ENCODE data around the gene PLEK2. TPM values are rescaled to one million over a fixed set of nuclear protein-coding genes. Genes with fewer than 3 reads are reported as not detected.

The PLEK2 gene
- polyA plus RNA-seq, 1 donor, result 39.6 TPM

DNA sequence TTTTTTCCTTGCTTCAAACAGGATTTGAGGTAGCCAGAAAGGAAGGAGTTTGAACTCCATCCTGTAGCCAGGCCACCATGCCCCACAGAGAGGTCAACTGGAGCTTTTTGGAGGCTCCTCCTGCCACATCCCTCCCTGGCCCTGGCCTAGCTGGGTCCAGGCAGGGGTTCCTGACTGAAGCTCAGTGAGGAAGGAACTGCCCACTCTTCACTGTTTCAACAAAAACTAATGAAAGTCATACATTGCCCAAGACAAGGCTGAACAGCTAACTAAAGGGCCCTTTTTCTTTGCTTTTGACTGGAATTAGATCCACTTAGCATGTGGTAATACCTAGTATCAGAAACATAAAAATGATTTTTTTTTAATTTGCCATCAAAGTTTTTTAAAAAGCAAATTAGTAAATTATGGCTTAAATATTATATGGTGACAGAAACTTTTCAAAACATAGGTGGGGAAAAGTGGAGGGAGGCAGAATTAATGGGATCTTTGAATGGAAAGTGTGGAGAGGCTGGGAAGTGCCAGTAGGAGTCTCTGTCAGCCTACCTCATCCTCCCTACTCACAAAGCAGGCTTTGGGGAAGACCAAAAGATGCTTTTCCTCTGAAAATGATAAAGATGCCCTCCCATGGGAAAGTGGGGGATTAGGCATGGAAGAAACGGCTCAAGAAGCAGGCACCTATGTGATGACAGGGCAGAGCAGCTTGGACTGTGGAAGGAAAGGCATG lies 22.0 kb downstream of the PLEK2 start:
- Histone ChIP-seq H3K4me3 (ENCODE audit: low read length) (no peak overlapping the region), H3K36me3 (ENCODE audit: control insufficient read depth, insufficient read depth, low read length) (peaks cover 69% of the 10 kb centered on the region), H3K9me3 (ENCODE audit: control insufficient read depth, low read depth, low read length) (no peaks in the 10 kb centered on the region), H3K27me3 (ENCODE audit: control insufficient read depth, insufficient read depth, low read length) (no peaks in the 10 kb centered on the region), H3K27ac (ENCODE audit: low read length) (no peak overlapping the region), H3K4me1 (ENCODE audit: control insufficient read depth, insufficient read depth, low read length) (no peaks in the 10 kb centered on the region)
- DNase-seq, result no peak
- WGBS (ENCODE audit: insufficient coverage, low lambda C conversion rate), result no CpG with 5 or more reads among the region's 1 CpG

DNA sequence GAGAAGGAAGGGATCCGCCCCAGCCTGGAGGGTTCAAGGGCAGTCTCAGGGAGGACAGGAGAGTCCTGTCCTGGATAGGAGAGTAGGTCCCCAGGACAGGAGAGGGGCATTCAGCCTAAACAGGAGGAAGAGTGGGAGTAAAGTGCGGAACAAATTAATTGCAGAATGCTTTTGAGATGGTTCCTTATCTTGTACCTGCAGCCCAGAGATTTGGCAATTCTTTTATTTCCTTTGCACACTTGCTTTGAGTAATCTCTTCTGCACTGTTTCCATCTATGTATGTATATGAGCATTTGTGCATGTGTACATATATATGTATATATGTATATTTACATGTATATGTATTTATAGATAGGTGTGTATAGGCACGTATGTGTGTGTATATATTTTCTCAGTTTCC lies 22.7 kb downstream of the PLEK2 start:
- 100% methylated on average over 1 of the region's 3 CpGs for WGBS (ENCODE audit: insufficient coverage, low lambda C conversion rate)
- Histone ChIP-seq H3K4me3 (ENCODE audit: low read length) (no peak overlapping the region), H3K4me1 (ENCODE audit: control insufficient read depth, insufficient read depth, low read length) (no peaks in the 10 kb centered on the region), H3K9me3 (ENCODE audit: control insufficient read depth, low read depth, low read length) (no peaks in the 10 kb centered on the region), H3K27me3 (ENCODE audit: control insufficient read depth, insufficient read depth, low read length) (no peaks in the 10 kb centered on the region), H3K27ac (ENCODE audit: low read length) (no peak overlapping the region), H3K36me3 (ENCODE audit: control insufficient read depth, insufficient read depth, low read length) (peaks cover 67% of the 10 kb centered on the region)
- DNase-seq, result no peak

DNA sequence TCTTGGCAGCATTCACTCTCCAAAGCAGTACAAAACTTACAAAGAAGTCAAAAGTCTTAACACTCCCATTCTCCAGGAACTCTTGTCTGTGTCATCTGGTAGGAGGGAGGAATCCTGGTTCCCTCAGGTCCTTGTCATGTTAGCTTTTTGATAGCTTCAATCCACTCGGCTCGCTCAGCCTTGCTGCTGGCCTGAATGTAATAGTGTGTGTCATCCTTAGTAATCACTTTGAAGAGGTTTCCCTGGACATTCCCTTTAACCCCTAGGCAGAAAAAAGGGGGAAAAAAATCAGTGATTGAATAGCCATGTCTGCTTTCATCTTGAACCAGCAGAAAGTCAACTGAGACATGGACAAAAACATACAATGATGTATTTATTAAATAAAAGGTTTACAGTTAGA lies 24.8 kb downstream of the PLEK2 start:
- WGBS (ENCODE audit: insufficient coverage, low lambda C conversion rate), result 100% methylated on average over 2 of the region's 2 CpGs
- peaks cover 70% of the 10 kb centered on the region for H3K36me3 ChIP-seq (ENCODE audit: control insufficient read depth, insufficient read depth, low read length)
- no peaks in the 10 kb centered on the region for H3K9me3 ChIP-seq (ENCODE audit: control insufficient read depth, low read depth, low read length)
- DNase-seq, result no peak
- H3K27me3 ChIP-seq (ENCODE audit: control insufficient read depth, insufficient read depth, low read length), result no peaks in the 10 kb centered on the region
- H3K4me1 ChIP-seq (ENCODE audit: control insufficient read depth, insufficient read depth, low read length), result no peaks in the 10 kb centered on the region
- H3K4me3 ChIP-seq (ENCODE audit: low read length), result no peak overlapping the region
- no peak overlapping the region for H3K27ac ChIP-seq (ENCODE audit: low read length)

DNA sequence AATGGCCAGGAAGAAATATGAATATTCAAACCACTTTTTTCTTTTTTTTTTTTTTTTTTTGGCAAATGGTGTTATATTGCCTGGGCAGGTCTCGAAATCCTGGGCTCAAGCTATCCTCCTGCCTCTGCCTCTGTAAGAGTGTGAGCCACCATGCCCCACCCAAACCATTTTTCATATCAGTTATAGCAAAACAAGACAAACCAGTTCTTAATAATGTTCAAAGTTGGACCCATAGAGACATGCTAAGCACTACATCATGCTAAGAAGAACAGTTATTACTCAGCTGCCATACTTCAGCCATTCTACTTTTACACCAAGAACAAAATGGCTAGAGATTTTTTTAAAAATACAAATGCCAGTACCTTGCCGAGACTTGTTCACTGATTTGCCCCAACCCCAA lies 26.3 kb downstream of the PLEK2 start:
- DNase-seq, result peak in 1 of 2 donors; percentile 27
- H3K27ac ChIP-seq (ENCODE audit: low read length), result no peak overlapping the region
- H3K4me3 ChIP-seq (ENCODE audit: low read length), result no peak overlapping the region
- no peaks in the 10 kb centered on the region for H3K27me3 ChIP-seq (ENCODE audit: control insufficient read depth, insufficient read depth, low read length)
- no peaks in the 10 kb centered on the region for H3K9me3 ChIP-seq (ENCODE audit: control insufficient read depth, low read depth, low read length)
- peaks cover 74% of the 10 kb centered on the region for H3K36me3 ChIP-seq (ENCODE audit: control insufficient read depth, insufficient read depth, low read length)
- H3K4me1 ChIP-seq (ENCODE audit: control insufficient read depth, insufficient read depth, low read length), result no peaks in the 10 kb centered on the region
- WGBS (ENCODE audit: insufficient coverage, low lambda C conversion rate), result no CpG with 5 or more reads among the region's 2 CpGs

DNA sequence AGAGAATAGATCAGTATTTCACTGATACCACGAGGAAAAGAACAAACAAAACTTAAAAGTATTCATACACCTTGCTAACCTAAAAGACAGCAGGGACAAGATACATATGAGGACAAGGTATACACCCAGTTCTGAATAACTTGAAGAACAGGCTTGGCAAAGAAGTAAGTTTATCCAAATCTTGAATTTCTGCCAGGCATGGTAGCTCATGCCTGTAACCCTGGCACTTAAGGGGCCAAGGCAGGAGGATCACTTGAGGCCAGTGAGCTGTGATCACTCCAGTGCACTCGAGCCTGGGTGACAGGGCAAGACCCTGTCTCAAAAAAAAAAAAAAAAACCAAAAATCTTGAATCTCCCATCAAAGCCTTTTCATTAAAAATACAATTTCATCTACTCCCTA lies 26.8 kb downstream of the PLEK2 start:
- DNase-seq, result no peak
- Histone ChIP-seq H3K4me1 (ENCODE audit: control insufficient read depth, insufficient read depth, low read length) (no peaks in the 10 kb centered on the region), H3K27ac (ENCODE audit: low read length) (no peak overlapping the region), H3K4me3 (ENCODE audit: low read length) (no peak overlapping the region), H3K27me3 (ENCODE audit: control insufficient read depth, insufficient read depth, low read length) (no peaks in the 10 kb centered on the region), H3K36me3 (ENCODE audit: control insufficient read depth, insufficient read depth, low read length) (peaks cover 70% of the 10 kb centered on the region), H3K9me3 (ENCODE audit: control insufficient read depth, low read depth, low read length) (no peaks in the 10 kb centered on the region)
- 100% methylated on average over 1 of the region's 2 CpGs for WGBS (ENCODE audit: insufficient coverage, low lambda C conversion rate)

DNA sequence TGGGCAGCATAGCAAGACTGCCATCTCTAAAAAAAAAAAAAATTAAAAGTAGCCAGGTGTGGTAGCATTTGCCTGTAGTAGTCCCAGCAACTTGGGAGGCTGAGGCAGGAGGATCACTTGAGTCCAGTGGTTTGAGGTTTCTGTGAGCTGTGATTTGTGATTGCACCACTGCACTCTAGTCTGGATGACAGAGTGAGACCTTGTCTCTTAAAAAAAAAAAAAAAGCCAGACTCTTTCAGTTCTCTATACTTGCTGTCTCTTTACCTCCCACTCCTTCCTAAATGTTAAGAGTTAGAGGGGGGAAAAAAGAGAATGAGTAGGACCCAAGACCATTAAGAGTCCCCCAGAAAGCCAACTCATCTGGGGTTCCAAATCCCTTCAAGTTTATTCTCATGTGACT lies 34.0 kb downstream of the PLEK2 start:
- H3K36me3 ChIP-seq (ENCODE audit: control insufficient read depth, insufficient read depth, low read length), result peaks cover 62% of the 10 kb centered on the region
- H3K4me1 ChIP-seq (ENCODE audit: control insufficient read depth, insufficient read depth, low read length), result no peaks in the 10 kb centered on the region
- no peak overlapping the region for H3K4me3 ChIP-seq (ENCODE audit: low read length)
- H3K27me3 ChIP-seq (ENCODE audit: control insufficient read depth, insufficient read depth, low read length), result no peaks in the 10 kb centered on the region
- no peak for DNase-seq
- H3K27ac ChIP-seq (ENCODE audit: low read length), result no peak overlapping the region
- no peaks in the 10 kb centered on the region for H3K9me3 ChIP-seq (ENCODE audit: control insufficient read depth, low read depth, low read length)

DNA sequence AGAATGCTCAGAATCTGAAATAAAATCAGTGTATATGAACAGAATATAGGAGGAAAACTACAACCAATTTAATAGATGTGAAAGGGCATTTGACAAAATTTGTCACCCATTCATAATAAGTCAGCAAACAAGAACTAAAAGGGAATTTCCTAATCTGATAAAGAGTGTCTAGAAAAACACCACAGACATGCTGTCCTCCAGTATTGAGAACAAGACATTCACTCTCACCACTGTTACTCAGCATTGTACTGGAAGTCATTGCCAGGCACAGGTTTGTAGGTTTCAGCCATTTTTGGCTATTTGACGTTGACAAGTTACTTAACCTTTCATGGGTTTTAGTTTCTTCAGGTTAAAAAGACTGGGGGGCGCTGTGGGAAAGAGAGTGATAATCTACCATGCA lies 38.6 kb downstream of the PLEK2 start:
- DNase-seq, result no peak
- no peak overlapping the region for H3K27ac ChIP-seq (ENCODE audit: low read length)
- no CpG with 5 or more reads among the region's 2 CpGs for WGBS (ENCODE audit: insufficient coverage, low lambda C conversion rate)
- H3K4me3 ChIP-seq (ENCODE audit: low read length), result no peak overlapping the region
- no peaks in the 10 kb centered on the region for H3K9me3 ChIP-seq (ENCODE audit: control insufficient read depth, low read depth, low read length)
- H3K36me3 ChIP-seq (ENCODE audit: control insufficient read depth, insufficient read depth, low read length), result peaks cover 50% of the 10 kb centered on the region
- H3K27me3 ChIP-seq (ENCODE audit: control insufficient read depth, insufficient read depth, low read length), result no peaks in the 10 kb centered on the region
- H3K4me1 ChIP-seq (ENCODE audit: control insufficient read depth, insufficient read depth, low read length), result no peaks in the 10 kb centered on the region

DNA sequence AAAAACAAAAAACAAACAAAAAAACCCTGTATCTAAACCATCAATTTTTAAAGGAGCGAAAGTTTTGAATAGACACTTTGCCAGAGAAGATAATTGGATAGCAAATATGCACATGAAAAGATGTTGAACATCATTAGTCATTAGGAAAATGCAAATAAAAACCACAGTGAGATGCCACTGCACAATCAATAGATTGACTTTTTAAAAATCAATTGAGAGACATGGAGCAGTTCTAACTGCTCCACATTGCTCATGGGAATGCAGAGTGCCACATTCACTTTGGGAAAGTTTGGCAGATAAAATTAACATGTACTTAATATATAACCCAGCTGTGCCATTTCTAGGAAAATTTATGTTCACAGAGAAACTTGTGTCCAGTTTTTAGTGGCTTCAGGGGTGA lies 39.1 kb downstream of the PLEK2 start:
- DNase-seq, result no peak
- Histone ChIP-seq H3K36me3 (ENCODE audit: control insufficient read depth, insufficient read depth, low read length) (peaks cover 53% of the 10 kb centered on the region), H3K27ac (ENCODE audit: low read length) (no peak overlapping the region), H3K4me3 (ENCODE audit: low read length) (no peak overlapping the region), H3K9me3 (ENCODE audit: control insufficient read depth, low read depth, low read length) (no peaks in the 10 kb centered on the region), H3K4me1 (ENCODE audit: control insufficient read depth, insufficient read depth, low read length) (no peaks in the 10 kb centered on the region), H3K27me3 (ENCODE audit: control insufficient read depth, insufficient read depth, low read length) (no peaks in the 10 kb centered on the region)
- WGBS (ENCODE audit: insufficient coverage, low lambda C conversion rate), result 89% methylated on average over 1 of the region's 1 CpG

DNA sequence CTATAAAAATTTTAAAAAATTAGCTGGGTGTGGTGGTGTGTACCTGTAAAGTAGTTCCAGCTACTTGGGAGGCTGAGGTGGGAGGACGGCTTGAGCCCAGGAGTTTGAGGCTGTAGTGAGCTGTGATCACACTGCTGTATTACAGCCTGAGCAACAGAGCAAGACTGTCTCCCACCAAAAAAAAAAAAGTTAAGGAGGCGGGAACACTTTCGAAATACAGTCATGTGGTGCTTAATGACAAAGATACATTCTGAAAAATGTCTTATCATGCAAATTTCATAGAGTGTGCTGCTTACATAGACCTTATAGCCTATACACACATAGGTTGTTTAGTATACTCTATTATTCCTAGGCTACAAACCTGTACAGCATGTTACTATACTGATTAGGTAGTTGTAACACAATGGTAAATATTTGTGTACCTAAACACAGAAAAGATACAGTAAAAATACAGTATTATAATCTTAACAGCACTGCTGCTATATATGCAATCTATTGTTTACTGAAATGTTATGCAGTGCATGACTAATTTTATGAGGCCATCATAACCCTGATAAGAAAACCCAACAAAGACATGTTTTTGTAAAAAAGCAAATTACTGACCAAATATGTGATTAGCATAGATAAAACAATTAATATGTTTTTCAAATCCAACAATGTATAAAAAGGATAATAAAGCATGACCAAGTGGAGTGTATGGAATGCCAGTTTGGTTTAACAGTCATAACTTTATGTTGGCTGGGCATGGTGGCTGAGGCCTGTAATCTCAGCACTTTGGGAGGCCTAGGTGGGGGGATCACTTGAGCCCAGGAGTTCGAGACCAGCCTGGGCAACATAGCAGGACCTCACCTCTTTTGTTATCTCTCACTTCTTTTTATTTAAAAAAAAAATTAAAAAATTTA lies 40.5 kb downstream of the PLEK2 start:
- Histone ChIP-seq H3K4me1 (ENCODE audit: control insufficient read depth, insufficient read depth, low read length) (no peaks in the 10 kb centered on the region), H3K36me3 (ENCODE audit: control insufficient read depth, insufficient read depth, low read length) (peaks cover 54% of the 10 kb centered on the region), H3K9me3 (ENCODE audit: control insufficient read depth, low read depth, low read length) (no peaks in the 10 kb centered on the region), H3K27ac (ENCODE audit: low read length) (no peak overlapping the region), H3K27me3 (ENCODE audit: control insufficient read depth, insufficient read depth, low read length) (no peaks in the 10 kb centered on the region), H3K4me3 (ENCODE audit: low read length) (no peak overlapping the region)
- no peak for DNase-seq
- WGBS (ENCODE audit: insufficient coverage, low lambda C conversion rate), result no CpG with 5 or more reads among the region's 4 CpGs

DNA sequence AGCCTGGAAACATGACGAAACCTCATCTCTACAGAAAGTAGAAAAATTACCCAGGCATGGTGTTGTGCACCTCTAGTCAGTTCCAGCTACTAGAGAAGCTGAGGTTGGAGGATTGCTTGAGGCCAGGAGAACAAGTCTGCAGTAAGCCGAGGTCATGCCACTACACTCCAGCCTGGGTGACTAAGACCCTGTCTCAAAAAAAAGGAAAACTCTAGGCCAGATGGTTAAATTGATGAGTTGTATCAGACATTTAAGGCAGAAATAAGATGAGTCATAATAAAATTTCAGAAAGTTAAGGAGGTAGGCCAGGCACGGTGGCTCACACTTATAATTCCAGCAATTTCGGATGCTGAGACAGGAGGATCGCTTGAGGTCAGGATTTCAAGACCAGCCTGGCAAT lies 41.1 kb downstream of the PLEK2 start:
- H3K4me3 ChIP-seq (ENCODE audit: low read length), result no peak overlapping the region
- WGBS (ENCODE audit: insufficient coverage, low lambda C conversion rate), result 83% methylated on average over 1 of the region's 5 CpGs
- H3K27me3 ChIP-seq (ENCODE audit: control insufficient read depth, insufficient read depth, low read length), result no peaks in the 10 kb centered on the region
- no peak for DNase-seq
- no peaks in the 10 kb centered on the region for H3K4me1 ChIP-seq (ENCODE audit: control insufficient read depth, insufficient read depth, low read length)
- peaks cover 55% of the 10 kb centered on the region for H3K36me3 ChIP-seq (ENCODE audit: control insufficient read depth, insufficient read depth, low read length)
- no peaks in the 10 kb centered on the region for H3K9me3 ChIP-seq (ENCODE audit: control insufficient read depth, low read depth, low read length)
- H3K27ac ChIP-seq (ENCODE audit: low read length), result no peak overlapping the region

All from large intestine (tissue), 3 donors.